ENCODE measurements around the gene CLEC5A.

The CLEC5A gene

GRCh38 chr7:141979568-141979967 lies 32.8 kb upstream of the CLEC5A start:
- no peak overlapping the region for H3K27ac ChIP-seq
- TF ChIP-seq, protein P1, sequence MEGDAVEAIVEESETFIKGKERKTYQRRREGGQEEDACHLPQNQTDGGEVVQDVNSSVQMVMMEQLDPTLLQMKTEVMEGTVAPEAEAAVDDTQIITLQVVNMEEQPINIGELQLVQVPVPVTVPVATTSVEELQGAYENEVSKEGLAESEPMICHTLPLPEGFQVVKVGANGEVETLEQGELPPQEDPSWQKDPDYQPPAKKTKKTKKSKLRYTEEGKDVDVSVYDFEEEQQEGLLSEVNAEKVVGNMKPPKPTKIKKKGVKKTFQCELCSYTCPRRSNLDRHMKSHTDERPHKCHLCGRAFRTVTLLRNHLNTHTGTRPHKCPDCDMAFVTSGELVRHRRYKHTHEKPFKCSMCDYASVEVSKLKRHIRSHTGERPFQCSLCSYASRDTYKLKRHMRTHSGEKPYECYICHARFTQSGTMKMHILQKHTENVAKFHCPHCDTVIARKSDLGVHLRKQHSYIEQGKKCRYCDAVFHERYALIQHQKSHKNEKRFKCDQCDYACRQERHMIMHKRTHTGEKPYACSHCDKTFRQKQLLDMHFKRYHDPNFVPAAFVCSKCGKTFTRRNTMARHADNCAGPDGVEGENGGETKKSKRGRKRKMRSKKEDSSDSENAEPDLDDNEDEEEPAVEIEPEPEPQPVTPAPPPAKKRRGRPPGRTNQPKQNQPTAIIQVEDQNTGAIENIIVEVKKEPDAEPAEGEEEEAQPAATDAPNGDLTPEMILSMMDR (IDR thresholded peaks at IDR 0.05): no peak
- no peak for TF ChIP-seq ZFX (IDR thresholded peaks at IDR 0.05; ENCODE audit: borderline replicate concordance)

DNA sequence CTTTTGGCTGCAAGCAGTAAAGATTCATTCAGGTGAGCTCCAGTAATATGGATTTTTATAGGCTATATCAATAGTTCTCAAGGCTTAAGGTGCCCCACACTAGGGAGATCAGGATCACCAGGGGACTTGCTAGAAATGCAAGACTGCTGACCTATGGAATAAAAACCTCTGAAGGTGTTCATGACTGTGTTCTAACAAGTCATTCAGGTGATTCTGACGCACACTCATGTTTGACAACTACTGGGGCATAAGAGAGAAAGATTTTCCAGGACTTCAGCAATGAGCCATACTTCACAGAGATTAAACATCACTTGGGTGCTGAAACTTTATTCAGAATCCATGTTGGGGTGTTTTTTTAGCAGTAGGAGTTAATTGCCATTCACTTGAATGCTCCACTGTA lies 31.6 kb upstream of the CLEC5A start:
- no peak overlapping the region for H3K27ac ChIP-seq
- TF ChIP-seq, protein P1 (IDR thresholded peaks at IDR 0.05): no peak
- TF ChIP-seq ZFX (IDR thresholded peaks at IDR 0.05; ENCODE audit: borderline replicate concordance): no peak

DNA sequence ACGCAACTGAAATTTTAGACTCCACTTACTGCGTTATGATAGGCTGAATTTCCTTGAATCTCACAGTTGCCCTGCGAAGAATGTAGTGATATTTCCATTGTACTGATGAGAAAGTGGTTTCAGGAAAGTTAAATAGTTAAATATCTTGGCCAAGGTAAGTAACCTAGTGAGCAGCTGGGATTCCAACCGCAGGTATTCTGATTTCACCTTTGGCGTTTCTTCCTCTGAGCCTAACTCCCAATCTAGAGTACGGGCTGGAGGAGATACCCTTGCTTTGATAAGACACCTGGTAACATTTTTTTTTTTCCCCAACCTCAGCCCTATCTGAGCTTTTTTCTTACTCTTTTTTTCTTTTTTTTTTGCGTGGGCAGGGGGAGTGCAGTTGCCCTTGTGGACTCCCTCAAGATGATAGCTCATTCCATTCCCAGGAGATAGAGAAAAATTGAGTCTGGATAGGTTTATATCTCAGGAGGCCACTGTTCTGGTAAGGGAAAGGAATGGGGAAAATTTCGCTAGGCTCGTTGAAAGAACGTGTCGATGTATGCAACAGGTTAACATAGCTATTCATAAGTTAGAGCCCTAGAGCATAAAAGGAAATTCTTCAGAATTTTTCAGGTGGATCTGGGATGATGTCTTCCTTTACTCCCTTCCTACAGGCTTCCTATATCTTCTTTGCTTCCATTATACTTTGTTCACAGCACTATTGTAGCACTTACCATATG lies 29.9 kb upstream of the CLEC5A start:
- no peak for TF ChIP-seq ZFX (IDR thresholded peaks at IDR 0.05; ENCODE audit: borderline replicate concordance)
- TF ChIP-seq, protein P1 (IDR thresholded peaks at IDR 0.05): peak; percentile 11
- no peak overlapping the region for H3K27ac ChIP-seq

DNA sequence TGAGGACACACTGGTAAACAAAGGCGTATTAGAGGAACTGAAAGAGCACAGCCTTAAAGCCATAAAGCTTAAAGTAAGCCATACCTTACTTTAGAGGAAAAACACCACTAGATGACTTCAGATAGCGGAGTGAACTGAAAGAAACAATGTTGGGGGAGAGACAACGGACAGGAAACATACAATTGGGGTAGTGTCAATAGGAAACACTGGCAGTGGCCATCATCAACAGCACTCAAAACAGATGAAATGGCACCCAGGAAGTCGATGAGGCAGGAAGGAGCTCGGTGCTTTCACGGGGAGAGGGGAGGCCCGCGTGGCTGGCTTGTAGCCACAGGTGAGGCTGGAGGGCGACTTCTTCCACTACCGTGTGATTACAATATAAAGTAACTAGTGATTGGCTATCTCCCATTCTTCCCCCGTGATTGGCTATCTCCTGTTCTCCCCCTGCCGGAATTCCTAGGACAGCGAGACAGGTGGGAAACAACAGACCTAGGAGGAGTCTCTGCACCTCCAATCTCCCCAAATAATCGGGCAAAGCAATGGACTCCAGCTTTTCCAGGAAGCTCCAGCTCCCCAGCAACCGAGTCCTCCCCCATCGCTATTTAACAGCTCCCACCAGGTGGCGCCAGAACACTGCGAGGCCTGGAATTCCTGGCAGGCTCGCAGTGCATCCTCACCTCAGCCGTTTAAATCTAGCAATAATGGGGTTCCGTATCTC lies 29.2 kb upstream of the CLEC5A start:
- H3K27ac ChIP-seq: no peak overlapping the region
- TF ChIP-seq, protein P1 (IDR thresholded peaks at IDR 0.05): peak; percentile 100
- no peak for TF ChIP-seq ZFX (IDR thresholded peaks at IDR 0.05; ENCODE audit: borderline replicate concordance)

DNA sequence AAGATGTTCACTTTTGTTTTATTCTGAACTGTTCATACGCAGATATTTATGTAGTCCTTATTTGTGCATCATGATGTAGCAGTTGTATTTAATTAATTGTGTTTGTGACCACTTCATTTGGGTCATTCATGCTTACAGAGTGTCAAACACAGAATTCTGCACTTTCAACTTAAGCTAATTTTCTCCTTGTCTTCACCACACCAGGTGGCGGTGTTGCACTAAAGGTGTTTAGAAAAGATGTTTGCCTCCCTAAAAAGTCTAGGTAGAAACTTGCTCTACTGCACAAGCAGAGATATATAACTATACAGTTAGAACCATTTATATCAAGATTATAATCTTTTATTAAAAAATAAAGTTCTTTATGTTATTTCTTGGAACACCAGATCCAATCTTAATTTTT lies 28.1 kb upstream of the CLEC5A start:
- TF ChIP-seq, protein P1 (IDR thresholded peaks at IDR 0.05): peak; percentile 48
- TF ChIP-seq ZFX (IDR thresholded peaks at IDR 0.05; ENCODE audit: borderline replicate concordance): no peak
- no peak overlapping the region for H3K27ac ChIP-seq

DNA sequence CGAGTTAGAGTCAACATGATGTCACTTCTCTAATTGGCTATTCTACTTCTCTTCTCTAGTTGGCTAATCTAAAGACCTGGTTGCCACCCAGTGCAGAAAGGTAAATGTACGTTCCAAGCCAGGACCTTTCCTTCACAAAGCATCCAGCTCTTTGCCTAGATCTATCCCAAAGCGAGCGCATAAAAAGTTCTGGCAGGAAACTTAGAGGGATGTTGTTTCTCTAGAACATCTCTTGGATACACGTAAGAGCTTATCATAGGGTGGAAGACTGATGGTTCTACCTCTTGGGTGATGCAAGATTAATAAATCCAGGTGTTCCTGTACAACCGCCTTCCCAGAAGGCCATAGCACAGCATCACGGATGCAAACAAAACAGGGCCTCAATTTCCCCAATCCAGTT lies 26.9 kb upstream of the CLEC5A start, which contains the start of gene TAS2R38:
Gene TAS2R38 (minus strand): TSS at position 101 of the 400 bp plus-strand sequence. CDS start 84 bp downstream, at position 17.
- H3K27ac ChIP-seq: no peak within 1 kb of the TSS
- TF ChIP-seq, protein P1 (IDR thresholded peaks at IDR 0.05): no peak
- TF ChIP-seq ZFX (IDR thresholded peaks at IDR 0.05; ENCODE audit: borderline replicate concordance): no peak

Measured in 22Rv1 (cell line).